Suprapubic skin (tissue), 4 donors: ENCODE measurements around the gene IL17RC. TPM values are rescaled to one million over a fixed set of nuclear protein-coding genes. Genes with fewer than 3 reads are reported as not detected.
A peak's percentile ranks its signal among the peaks of the same experiment; 100 is the strongest.

Experiments used
- DNase-seq, 2 donors: peaks; one replicate each; pipeline ENCODE4 v3.0.0-alpha.2; 2019; ENCODE audit warnings: low spot score in 2 of 2
- H3K27ac ChIP-seq: fragments of 200-600 bp; sonication (generic); one replicate; pipeline ENCODE4 v1.5.1; 2019
- H3K27me3 ChIP-seq: fragments of 200-600 bp; sonication (generic); one replicate; pipeline ENCODE4 v1.5.1; 2019
- H3K36me3 ChIP-seq: fragments of 200-600 bp; sonication (generic); one replicate; pipeline ENCODE4 v1.5.1; 2019
- H3K4me1 ChIP-seq: fragments of 200-600 bp; sonication (generic); one replicate; pipeline ENCODE4 v1.5.1; 2019
- H3K4me3 ChIP-seq: fragments of 200-600 bp; sonication (generic); one replicate; pipeline ENCODE4 v1.5.1; 2019; ENCODE audit warnings: mild to moderate bottlenecking
- H3K9me3 ChIP-seq: fragments of 200-600 bp; sonication (generic); one replicate; pipeline ENCODE4 v1.5.1; 2019
- CTCF ChIP-seq, 2 donors: fragments of 200-600 bp in 1 of 2; fragments of 450-650 bp in 1 of 2; sonication (generic) in 1 of 2; IDR thresholded peaks; one replicate each; pipeline ENCODE4 v1.5.1; 2016 to 2019; ENCODE audit warnings: antibody characterized with exemption in 2 of 2, mild to moderate bottlenecking in 1 of 2, moderate library complexity in 1 of 2
- EP300 ChIP-seq: sonication (generic); formaldehyde crosslinking; IDR thresholded peaks from one replicate; pipeline ENCODE4 v1.6.1; 2017; ENCODE audit warnings: antibody characterized with exemption
- POLR2A ChIP-seq, 2 donors: fragments of 450-650 bp; IDR thresholded peaks; one replicate each; pipeline ENCODE4 v1.6.1; 2017; ENCODE audit warnings: antibody characterized with exemption in 2 of 2, mild to moderate bottlenecking in 2 of 2, moderate library complexity in 2 of 2
- POLR2AphosphoS5 ChIP-seq, 3 donors: sonication (generic); formaldehyde crosslinking; IDR thresholded peaks; one replicate each; pipeline ENCODE4 v1.6.1; 2017; ENCODE audit warnings: antibody characterized with exemption in 3 of 3
- WGBS: methylation state at CpG from one replicate; pipeline ENCODE4 v1.1.5; 2018; 5-methylcytosine and 5-hydroxymethylcytosine counted together
- total RNA-seq, 4 donors: library from RNA; depleted of rRNA; stranded (reverse); fragments of >200 nt; gene quantifications; one replicate each; pipeline ENCODE4 v1.1.0, GENCODE V29; 2016

IL17RC gene
- total RNA-seq, 4 donors from 2014 or later, result 92.5 to 185 (median 137) TPM

- Histone ChIP-seq H3K27ac (no peak overlapping the region), H3K9me3 (no peaks in the 10 kb centered on the region), H3K4me1 (peaks cover 17% of the 10 kb centered on the region), H3K4me3 (no peak overlapping the region), H3K27me3 (no peaks in the 10 kb centered on the region), H3K36me3 (peaks cover 14% of the 10 kb centered on the region)
- no peak for DNase-seq
- no peak for TF ChIP-seq POLR2AphosphoS5 (IDR thresholded peaks at IDR 0.05)
- TF ChIP-seq POLR2A (IDR thresholded peaks at IDR 0.05), result no peak
- no peak for TF ChIP-seq EP300
- no peak for TF ChIP-seq CTCF (IDR thresholded peaks at IDR 0.05)
- WGBS, result 51% methylated on average over 10 of the region's 10 CpGs
These were observed 28.5 kb downstream of the IL17RC start for GRCh38 chr3:9945358-9945757.

- no peak for TF ChIP-seq POLR2AphosphoS5 (IDR thresholded peaks at IDR 0.05)
- no peak for TF ChIP-seq EP300
- peak; percentile 52 to 81 for TF ChIP-seq CTCF (IDR thresholded peaks at IDR 0.05)
- peak in 1 of 2 donors; percentile 18 for TF ChIP-seq POLR2A (IDR thresholded peaks at IDR 0.05)
- Histone ChIP-seq H3K27me3 (no peaks in the 10 kb centered on the region), H3K4me3 (peak overlapping the region; percentile 54), H3K27ac (peak overlapping the region; percentile 74), H3K9me3 (no peaks in the 10 kb centered on the region), H3K36me3 (peaks cover 14% of the 10 kb centered on the region), H3K4me1 (peaks cover 22% of the 10 kb centered on the region)
- DNase-seq, result peak; percentile 92
- WGBS, result 11% methylated on average over 17 of the region's 90 CpGs
These were observed 29.5 kb downstream of the IL17RC start for GRCh38 chr3:9946112-9947024.

- Histone ChIP-seq H3K27me3 (no peaks in the 10 kb centered on the region), H3K9me3 (no peaks in the 10 kb centered on the region), H3K4me1 (peaks cover 31% of the 10 kb centered on the region), H3K36me3 (peaks cover 14% of the 10 kb centered on the region), H3K4me3 (peak overlapping the region; percentile 54), H3K27ac (peak overlapping the region; percentile 74)
- peak; percentile 72 to 83 for DNase-seq
- 53% methylated on average over 15 of the region's 86 CpGs for WGBS
- no peak for TF ChIP-seq POLR2A (IDR thresholded peaks at IDR 0.05)
- TF ChIP-seq EP300, result no peak
- peak in 1 of 3 donors; percentile 20 for TF ChIP-seq POLR2AphosphoS5 (IDR thresholded peaks at IDR 0.05)
- peak; percentile 22 to 70 for TF ChIP-seq CTCF (IDR thresholded peaks at IDR 0.05)
These were observed 30.4 kb downstream of the IL17RC start for GRCh38 chr3:9947025-9947995.

GRCh38 chr3:9948586-9948985 is 31.7 kb downstream of the IL17RC start:
- no peaks in the 10 kb centered on the region for H3K9me3 ChIP-seq
- peaks cover 9% of the 10 kb centered on the region for H3K36me3 ChIP-seq
- TF ChIP-seq CTCF (IDR thresholded peaks at IDR 0.05), result no peak
- TF ChIP-seq POLR2A (IDR thresholded peaks at IDR 0.05), result no peak
- TF ChIP-seq EP300, result no peak
- TF ChIP-seq POLR2AphosphoS5 (IDR thresholded peaks at IDR 0.05), result no peak
- no peaks in the 10 kb centered on the region for H3K27me3 ChIP-seq
- no peak overlapping the region for H3K27ac ChIP-seq
- WGBS, result 75% methylated on average over 3 of the region's 3 CpGs
- H3K4me1 ChIP-seq, result peaks cover 34% of the 10 kb centered on the region
- H3K4me3 ChIP-seq, result no peak overlapping the region
- DNase-seq, result no peak
